Retinal pigment epithelial cell (primary cell): Measurements from ENCODE around the gene SMC6.

ENCODE experiments used
- DNase-seq: peaks from one replicate; pipeline ENCODE4 v3.0.0-alpha.2; 2010; ENCODE audit warnings: low read depth
- H3K4me3 ChIP-seq: 2 replicates; pipeline ENCODE4 v1.5.1; 2011; ENCODE audit warnings: mild to moderate bottlenecking, low read length, control low read depth, moderate library complexity
- TF ChIP-seq, protein P1 (sequence below): conservative IDR thresholded peaks from 2 replicates; pipeline ENCODE4 v1.5.1; 2011; ENCODE audit warnings: low read depth, low read length, control low read depth, inconsistent platforms

SMC6 gene

DNA sequence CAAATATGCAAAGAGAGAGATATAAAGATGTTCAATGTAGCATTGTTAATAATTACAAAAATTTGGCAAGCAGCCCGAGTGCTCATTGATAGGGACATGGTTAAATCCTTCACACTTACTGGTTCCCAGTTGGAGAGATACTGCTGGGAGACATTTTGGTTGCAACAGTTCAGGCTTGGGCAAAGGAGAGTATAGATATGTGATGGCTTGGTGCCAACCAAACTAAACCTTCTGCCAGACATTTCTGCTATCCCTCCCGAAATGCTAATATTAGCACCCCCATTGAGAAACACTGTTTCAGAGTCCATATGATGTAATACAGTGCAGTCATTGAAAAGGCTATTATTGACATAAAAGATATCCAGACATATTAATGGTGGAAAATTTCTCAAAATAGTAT is 11.8 kb upstream of the SMC6 start:
- DNase-seq, result no peak
- no peak overlapping the region for H3K4me3 ChIP-seq
- TF ChIP-seq, protein P1, sequence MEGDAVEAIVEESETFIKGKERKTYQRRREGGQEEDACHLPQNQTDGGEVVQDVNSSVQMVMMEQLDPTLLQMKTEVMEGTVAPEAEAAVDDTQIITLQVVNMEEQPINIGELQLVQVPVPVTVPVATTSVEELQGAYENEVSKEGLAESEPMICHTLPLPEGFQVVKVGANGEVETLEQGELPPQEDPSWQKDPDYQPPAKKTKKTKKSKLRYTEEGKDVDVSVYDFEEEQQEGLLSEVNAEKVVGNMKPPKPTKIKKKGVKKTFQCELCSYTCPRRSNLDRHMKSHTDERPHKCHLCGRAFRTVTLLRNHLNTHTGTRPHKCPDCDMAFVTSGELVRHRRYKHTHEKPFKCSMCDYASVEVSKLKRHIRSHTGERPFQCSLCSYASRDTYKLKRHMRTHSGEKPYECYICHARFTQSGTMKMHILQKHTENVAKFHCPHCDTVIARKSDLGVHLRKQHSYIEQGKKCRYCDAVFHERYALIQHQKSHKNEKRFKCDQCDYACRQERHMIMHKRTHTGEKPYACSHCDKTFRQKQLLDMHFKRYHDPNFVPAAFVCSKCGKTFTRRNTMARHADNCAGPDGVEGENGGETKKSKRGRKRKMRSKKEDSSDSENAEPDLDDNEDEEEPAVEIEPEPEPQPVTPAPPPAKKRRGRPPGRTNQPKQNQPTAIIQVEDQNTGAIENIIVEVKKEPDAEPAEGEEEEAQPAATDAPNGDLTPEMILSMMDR, result no peak

DNA sequence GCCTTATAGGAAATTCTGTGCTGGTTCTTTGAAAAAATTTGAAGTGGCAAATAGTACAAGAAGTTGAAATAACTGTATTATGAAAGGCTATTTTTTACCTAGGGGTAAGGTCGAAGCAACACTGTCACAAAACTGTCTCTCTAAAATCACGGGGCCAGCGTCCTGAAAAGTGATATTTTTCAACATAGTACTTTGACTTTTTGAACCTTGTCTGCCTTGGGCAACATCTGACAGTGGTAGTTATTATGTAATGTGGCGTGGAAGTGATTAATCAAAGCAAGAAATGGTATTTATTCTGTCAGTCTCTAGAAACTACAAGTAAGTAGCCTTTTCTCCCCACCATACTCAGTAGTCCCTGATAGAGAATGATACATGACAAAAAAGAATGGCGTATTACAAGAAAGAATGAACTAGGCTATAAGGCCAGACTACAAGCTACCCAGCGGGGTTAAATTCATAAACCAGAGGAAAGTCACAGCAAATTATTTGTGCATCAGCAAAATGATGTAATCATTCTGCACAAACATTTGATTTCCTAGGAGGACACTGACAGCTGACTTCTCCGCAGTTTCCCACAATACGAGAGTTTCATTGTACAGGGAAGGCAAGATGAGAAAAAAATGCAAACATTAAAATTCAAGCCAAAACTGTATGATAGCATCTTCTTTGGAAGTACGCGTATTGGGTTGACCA is 10.2 kb upstream of the SMC6 start:
- no peak for DNase-seq
- no peak overlapping the region for H3K4me3 ChIP-seq
- TF ChIP-seq, protein P1, result no peak

DNA sequence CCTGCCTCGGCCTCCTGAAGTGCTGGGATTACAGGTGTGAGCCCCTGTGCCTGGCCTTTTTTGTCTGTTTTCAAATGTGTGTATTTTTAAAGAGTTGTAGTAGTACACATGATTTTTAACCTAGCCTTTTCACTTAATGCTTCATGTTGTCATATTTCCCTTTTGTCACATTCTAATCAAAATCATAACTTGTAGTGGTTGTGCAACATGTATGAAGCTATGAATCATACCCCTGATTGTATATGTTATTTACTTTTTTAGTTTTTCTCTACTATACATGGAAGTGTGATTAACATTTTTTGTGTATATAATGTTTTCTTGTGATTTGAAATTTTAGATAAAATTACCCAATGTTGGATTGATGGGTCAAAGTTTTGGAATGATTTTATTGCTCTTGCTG is 8.8 kb upstream of the SMC6 start:
- TF ChIP-seq, protein P1, result no peak
- no peak for DNase-seq
- H3K4me3 ChIP-seq, result no peak overlapping the region

DNA sequence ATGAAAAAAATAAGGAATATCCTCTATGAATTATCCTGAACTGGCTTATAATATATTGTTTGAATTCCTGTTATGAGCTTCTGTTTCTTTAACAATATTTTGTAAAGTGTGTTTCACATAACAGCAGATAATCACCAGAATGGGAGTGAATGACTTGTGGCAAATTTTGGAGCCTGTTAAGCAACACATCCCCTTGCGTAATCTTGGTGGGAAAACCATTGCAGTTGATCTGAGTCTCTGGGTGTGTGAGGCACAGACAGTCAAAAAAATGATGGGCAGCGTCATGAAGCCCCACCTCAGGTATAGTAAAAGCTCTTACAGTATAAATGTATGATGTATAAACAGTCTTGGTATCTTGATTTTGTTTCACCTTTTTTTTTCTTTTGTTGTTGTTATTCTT is 6.2 kb upstream of the SMC6 start:
- no peak for DNase-seq
- TF ChIP-seq, protein P1, result no peak

DNA sequence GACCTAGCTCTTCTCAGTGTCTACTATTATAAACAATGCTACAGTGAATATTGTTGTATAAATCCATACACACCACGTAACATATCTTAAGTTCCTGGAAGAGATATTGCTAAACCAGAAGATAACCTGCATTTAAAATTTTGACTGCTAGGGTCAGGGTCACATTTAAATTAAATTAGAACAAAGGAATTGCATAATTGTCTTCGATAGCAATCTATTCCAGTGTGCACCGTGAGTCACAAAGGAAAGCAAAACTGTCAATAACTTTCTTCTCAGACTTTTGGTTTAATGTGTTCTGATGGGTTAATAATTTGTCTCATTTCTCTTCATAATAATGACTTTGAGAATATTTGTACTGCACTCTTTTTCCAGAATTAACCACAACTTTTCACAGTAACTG is 4.5 kb upstream of the SMC6 start:
- no peak overlapping the region for H3K4me3 ChIP-seq
- TF ChIP-seq, protein P1, result no peak
- DNase-seq, result no peak

More for the DNA sequence above, 6.2 kb upstream of the SMC6 start:
- no peak overlapping the region for H3K4me3 ChIP-seq

DNA sequence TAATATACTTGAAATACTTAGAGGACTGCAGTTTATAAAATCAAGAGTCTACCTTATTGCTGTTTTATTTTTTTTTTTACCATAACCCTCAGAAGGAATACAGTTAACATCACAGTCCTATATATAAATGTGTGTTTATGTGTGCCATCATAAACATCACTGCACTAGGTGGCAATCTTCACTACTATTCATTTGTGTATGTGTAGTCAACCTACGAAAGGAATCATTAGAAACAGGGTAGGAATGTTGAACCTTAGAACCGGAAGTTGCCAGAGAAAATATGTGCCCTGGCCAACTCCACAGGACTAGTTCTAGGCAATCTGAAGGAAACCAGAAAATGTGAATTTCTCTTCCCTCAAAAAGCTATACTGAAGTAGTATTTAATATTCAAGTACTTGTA is 3.7 kb upstream of the SMC6 start:
- H3K4me3 ChIP-seq, result no peak overlapping the region
- no peak for DNase-seq
- TF ChIP-seq, protein P1, result peak; percentile 15

DNA sequence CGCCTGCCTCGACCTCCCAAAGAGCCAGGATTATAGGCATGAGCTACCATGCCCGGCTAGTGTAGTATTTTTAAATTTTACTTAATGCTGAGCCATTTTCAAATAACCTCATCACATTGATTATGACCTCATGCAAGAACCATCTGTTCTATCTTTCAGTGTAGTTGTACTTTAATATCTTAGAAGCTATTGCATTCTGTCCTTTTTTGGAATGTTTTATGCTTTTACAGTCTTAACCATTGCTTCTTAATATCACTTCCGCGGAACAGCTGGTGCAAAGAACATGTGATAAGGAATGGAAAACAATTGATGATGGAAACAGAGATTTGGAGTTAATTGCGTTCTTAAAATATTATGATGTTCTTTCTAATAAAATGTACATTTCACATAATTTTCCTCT is 3.1 kb upstream of the SMC6 start:
- TF ChIP-seq, protein P1, result no peak
- no peak for DNase-seq
- H3K4me3 ChIP-seq, result no peak overlapping the region
